Measurements from ENCODE around the gene PGM5. TPM values are rescaled to one million over a fixed set of nuclear protein-coding genes. Genes with fewer than 3 reads are reported as not detected.

The PGM5 gene
- total RNA-seq, 2 experiments from 2014 or later: not detected

GRCh38 chr9:68541568-68541967 lies 185.2 kb downstream of the PGM5 start:
- Histone ChIP-seq H3K4me2 (ENCODE audit: low read length) (no peak overlapping the region), H3K79me2 (ENCODE audit: insufficient read depth, low read depth, low read length) (no peaks in the 10 kb centered on the region), H4K20me1 (ENCODE audit: insufficient read depth, low read length) (no peaks in the 10 kb centered on the region), H3K9me3 (ENCODE audit: low read length) (no peaks in the 10 kb centered on the region), H3K4me1 (ENCODE audit: insufficient read depth, low read length, poor library complexity, severe bottlenecking) (peaks cover 13% of the 10 kb centered on the region), H3K4me3 (ENCODE audit: low read depth, low read length, poor library complexity, severe bottlenecking) (no peak overlapping the region), H3K9me2 (ENCODE audit: insufficient read depth, low read length) (no peaks in the 10 kb centered on the region), H3K36me3 (ENCODE audit: insufficient read depth, low read length) (no peaks in the 10 kb centered on the region), H2AFZ (ENCODE audit: low read length) (no peak overlapping the region), H3K27ac (ENCODE audit: low read depth, low read length, poor library complexity, severe bottlenecking) (no peak overlapping the region)
- intact Hi-C loops (cut with micrococcal nuclease; ENCODE audit: unreplicated experiment): no loop called here
- POLR2A ChIA-PET: no interaction called here
- CTCF ChIA-PET (ENCODE audit: unreplicated experiment): no interaction called here
- BruUV-seq (replicated peaks): no TSS peak
- no peak for TF ChIP-seq EZH2phosphoT487 (IDR thresholded peaks at IDR 0.05; ENCODE audit: borderline replicate concordance, low read depth, low read length)
- no peak for TF ChIP-seq CTCF (conservative IDR thresholded peaks at IDR 0.05; ENCODE audit: low read length)
- DNase-seq (ENCODE audit: low spot score): no peak

- TF ChIP-seq EZH2phosphoT487 (IDR thresholded peaks at IDR 0.05; ENCODE audit: borderline replicate concordance, low read depth, low read length) (no peak), CTCF (conservative IDR thresholded peaks at IDR 0.05; ENCODE audit: low read length) (no peak)
- Histone ChIP-seq H4K20me1 (ENCODE audit: insufficient read depth, low read length) (no peaks in the 10 kb centered on the region), H3K4me2 (ENCODE audit: low read length) (no peak overlapping the region), H3K9me2 (ENCODE audit: insufficient read depth, low read length) (no peaks in the 10 kb centered on the region), H3K27ac (ENCODE audit: low read depth, low read length, poor library complexity, severe bottlenecking) (no peak overlapping the region), H3K36me3 (ENCODE audit: insufficient read depth, low read length) (no peaks in the 10 kb centered on the region), H3K4me1 (ENCODE audit: insufficient read depth, low read length, poor library complexity, severe bottlenecking) (peaks cover 28% of the 10 kb centered on the region), H3K9me3 (ENCODE audit: low read length) (no peaks in the 10 kb centered on the region), H3K79me2 (ENCODE audit: insufficient read depth, low read depth, low read length) (no peaks in the 10 kb centered on the region), H2AFZ (ENCODE audit: low read length) (peak overlapping the region; percentile 39), H3K4me3 (ENCODE audit: low read depth, low read length, poor library complexity, severe bottlenecking) (no peak overlapping the region)
- DNase-seq (ENCODE audit: low spot score): no peak
- intact Hi-C loops (cut with micrococcal nuclease; ENCODE audit: unreplicated experiment): no loop called here
- ChIA-PET POLR2A (no interaction called here), CTCF (ENCODE audit: unreplicated experiment) (no interaction called here)
- BruUV-seq (replicated peaks): no TSS peak
These were observed 188.8 kb downstream of the PGM5 start for GRCh38 chr9:68545033-68545705.

GRCh38 chr9:68546596-68547390 lies 190.4 kb downstream of the PGM5 start:
- no peaks in the 10 kb centered on the region for H3K9me2 ChIP-seq (ENCODE audit: insufficient read depth, low read length)
- H3K4me3 ChIP-seq (ENCODE audit: low read depth, low read length, poor library complexity, severe bottlenecking): peak overlapping the region; percentile 22
- H3K4me1 ChIP-seq (ENCODE audit: insufficient read depth, low read length, poor library complexity, severe bottlenecking): peaks cover 28% of the 10 kb centered on the region
- POLR2A ChIA-PET: interaction anchor here (1.0 kb wide), 2 partner anchors 10 to 94 kb away, joined by 3 to 4 read pairs; no protein-coding TSS in a partner anchor
- H3K36me3 ChIP-seq (ENCODE audit: insufficient read depth, low read length): no peaks in the 10 kb centered on the region
- no peaks in the 10 kb centered on the region for H4K20me1 ChIP-seq (ENCODE audit: insufficient read depth, low read length)
- peak overlapping the region; percentile 64 for H3K4me2 ChIP-seq (ENCODE audit: low read length)
- CTCF ChIA-PET (ENCODE audit: unreplicated experiment): no interaction called here
- TF ChIP-seq CTCF (conservative IDR thresholded peaks at IDR 0.05; ENCODE audit: low read length) (no peak), EZH2phosphoT487 (IDR thresholded peaks at IDR 0.05; ENCODE audit: borderline replicate concordance, low read depth, low read length) (no peak)
- no peaks in the 10 kb centered on the region for H3K9me3 ChIP-seq (ENCODE audit: low read length)
- TSS peak; percentile 76 for BruUV-seq (replicated peaks)
- intact Hi-C loops (cut with micrococcal nuclease; ENCODE audit: unreplicated experiment): loop anchor here (2.0 kb wide), 1 partner anchor 32 kb away; no protein-coding TSS in a partner anchor
- H3K79me2 ChIP-seq (ENCODE audit: insufficient read depth, low read depth, low read length): no peaks in the 10 kb centered on the region
- DNase-seq (ENCODE audit: low spot score): peak; percentile 75
- H2AFZ ChIP-seq (ENCODE audit: low read length): peak overlapping the region; percentile 97
- H3K27ac ChIP-seq (ENCODE audit: low read depth, low read length, poor library complexity, severe bottlenecking): peak overlapping the region; percentile 41
